ENCODE results near the gene ASCC2. TPM values are rescaled to one million over a fixed set of nuclear protein-coding genes. Genes with fewer than 3 reads are reported as not detected.

The ASCC2 gene
- total RNA-seq, 2 donors from 2014 or later: 102 to 124 TPM

- Mint-ChIP-seq H3K36me3 (peaks cover 33% of the 10 kb centered on the region), H3K9me3 (no peaks in the 10 kb centered on the region), H3K27me3 (no peaks in the 10 kb centered on the region), H3K4me1 (ENCODE audit: low read depth in 2 of 2) (peaks cover 24 to 25% of the 10 kb centered on the region in 2 donors), H3K4me3 (peak overlapping the region; percentile 42), H3K27ac (peak overlapping the region; percentile 69 to 93)
- DNase-seq (ENCODE audit: low spot score) (no peak), ATAC-seq (no peak)
Observed at GRCh38 chr22:29820961-29821290, 17.1 kb downstream of the ASCC2 start.

DNA sequence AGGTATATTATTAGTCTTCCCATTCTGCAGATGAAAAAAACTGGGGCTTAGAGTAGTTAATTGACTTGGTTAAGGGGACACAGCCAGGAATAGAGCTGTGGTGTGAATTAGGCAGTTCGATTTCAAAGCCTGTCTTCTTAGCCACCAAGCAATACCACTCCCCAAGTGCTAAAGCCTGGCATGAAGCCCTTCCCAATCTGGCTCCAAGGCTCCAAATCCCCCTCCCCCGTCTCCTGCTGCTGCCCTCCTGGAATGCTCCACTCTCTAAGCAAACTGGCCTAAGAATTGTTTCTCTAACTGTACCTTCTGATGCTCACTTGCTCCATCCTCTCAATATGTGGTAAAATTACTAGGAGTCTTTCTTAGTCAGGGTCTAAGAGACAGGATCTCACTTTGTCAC is 18.6 kb downstream of the ASCC2 start:
- ATAC-seq (no peak), DNase-seq (ENCODE audit: low spot score) (no peak)
- no peaks in the 10 kb centered on the region for H3K27me3 Mint-ChIP-seq
- H3K4me1 Mint-ChIP-seq (ENCODE audit: low read depth in 2 of 2): peaks cover 15 to 17% of the 10 kb centered on the region in 2 donors
- H3K4me3 Mint-ChIP-seq: no peak overlapping the region
- peak overlapping the region in 1 of 2 donors; percentile 93 for H3K27ac Mint-ChIP-seq
- no peaks in the 10 kb centered on the region for H3K9me3 Mint-ChIP-seq
- H3K36me3 Mint-ChIP-seq: peaks cover 27% of the 10 kb centered on the region

GRCh38 chr22:29817724-29818123 is 20.4 kb downstream of the ASCC2 start:
- Mint-ChIP-seq H3K9me3 (no peaks in the 10 kb centered on the region), H3K4me3 (no peak overlapping the region), H3K27ac (peak overlapping the region; percentile 35 to 67), H3K27me3 (no peaks in the 10 kb centered on the region), H3K36me3 (peaks cover 24% of the 10 kb centered on the region), H3K4me1 (ENCODE audit: low read depth in 2 of 2) (peaks cover 15 to 17% of the 10 kb centered on the region in 2 donors)
- ATAC-seq (no peak), DNase-seq (ENCODE audit: low spot score) (no peak)

- ATAC-seq (no peak), DNase-seq (ENCODE audit: low spot score) (no peak)
- Mint-ChIP-seq H3K4me3 (no peak overlapping the region), H3K36me3 (peaks cover 25% of the 10 kb centered on the region), H3K27ac (peak overlapping the region; percentile 35 to 67), H3K9me3 (no peaks in the 10 kb centered on the region), H3K4me1 (ENCODE audit: low read depth in 2 of 2) (peaks cover 11 to 13% of the 10 kb centered on the region in 2 donors), H3K27me3 (no peaks in the 10 kb centered on the region)
Observed at GRCh38 chr22:29816980-29817379, 21.1 kb downstream of the ASCC2 start.

- ATAC-seq: no peak
- no peak for DNase-seq (ENCODE audit: low spot score)
- Mint-ChIP-seq H3K27me3 (no peaks in the 10 kb centered on the region), H3K4me1 (ENCODE audit: low read depth in 2 of 2) (peaks cover 7 to 11% of the 10 kb centered on the region in 2 donors), H3K4me3 (no peak overlapping the region), H3K36me3 (peaks cover 27% of the 10 kb centered on the region), H3K9me3 (no peaks in the 10 kb centered on the region), H3K27ac (no peak overlapping the region)
Observed at GRCh38 chr22:29816539-29816938, 21.5 kb downstream of the ASCC2 start.

DNA sequence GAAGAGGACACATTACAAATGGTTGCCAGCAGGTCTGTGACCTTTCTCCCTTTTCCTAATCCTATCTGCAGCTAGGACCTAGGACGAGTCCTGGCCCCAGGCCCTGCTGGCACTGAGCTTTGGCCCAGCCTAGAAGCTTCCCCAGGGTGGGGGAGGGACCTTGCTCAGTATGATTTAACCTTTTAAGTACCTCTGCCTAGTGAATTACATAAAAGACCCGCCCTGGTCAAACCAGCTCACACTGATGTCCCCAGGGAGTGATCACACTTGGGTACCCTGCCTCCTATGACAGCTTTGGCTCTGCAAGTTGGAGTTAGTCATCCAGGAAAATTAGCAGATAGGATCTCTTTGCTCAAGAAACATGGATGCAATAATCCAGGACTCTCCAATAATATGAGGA is 21.9 kb downstream of the ASCC2 start:
- ATAC-seq (no peak), DNase-seq (ENCODE audit: low spot score) (no peak)
- peaks cover 3 to 7% of the 10 kb centered on the region in 2 donors for H3K4me1 Mint-ChIP-seq (ENCODE audit: low read depth in 2 of 2)
- H3K27ac Mint-ChIP-seq: peak overlapping the region in 1 of 2 donors; percentile 47
- H3K9me3 Mint-ChIP-seq: no peaks in the 10 kb centered on the region
- H3K4me3 Mint-ChIP-seq: no peak overlapping the region
- peaks cover 27% of the 10 kb centered on the region for H3K36me3 Mint-ChIP-seq
- H3K27me3 Mint-ChIP-seq: no peaks in the 10 kb centered on the region

GRCh38 chr22:29815580-29815979 is 22.5 kb downstream of the ASCC2 start:
- Mint-ChIP-seq H3K36me3 (peaks cover 27% of the 10 kb centered on the region), H3K27me3 (no peaks in the 10 kb centered on the region), H3K27ac (peak overlapping the region in 1 of 2 donors; percentile 47), H3K4me3 (no peak overlapping the region), H3K9me3 (no peaks in the 10 kb centered on the region), H3K4me1 (ENCODE audit: low read depth in 2 of 2) (peaks cover 0 to 4% of the 10 kb centered on the region in 2 donors)
- ATAC-seq: no peak
- no peak for DNase-seq (ENCODE audit: low spot score)

- Mint-ChIP-seq H3K9me3 (no peaks in the 10 kb centered on the region), H3K36me3 (peaks cover 33% of the 10 kb centered on the region), H3K27me3 (no peaks in the 10 kb centered on the region), H3K27ac (no peak overlapping the region), H3K4me3 (no peak overlapping the region), H3K4me1 (ENCODE audit: low read depth in 2 of 2) (peaks cover 0 to 3% of the 10 kb centered on the region in 2 donors)
- DNase-seq (ENCODE audit: low spot score) (no peak), ATAC-seq (no peak)
Observed at GRCh38 chr22:29814003-29814402, 24.1 kb downstream of the ASCC2 start.

DNA sequence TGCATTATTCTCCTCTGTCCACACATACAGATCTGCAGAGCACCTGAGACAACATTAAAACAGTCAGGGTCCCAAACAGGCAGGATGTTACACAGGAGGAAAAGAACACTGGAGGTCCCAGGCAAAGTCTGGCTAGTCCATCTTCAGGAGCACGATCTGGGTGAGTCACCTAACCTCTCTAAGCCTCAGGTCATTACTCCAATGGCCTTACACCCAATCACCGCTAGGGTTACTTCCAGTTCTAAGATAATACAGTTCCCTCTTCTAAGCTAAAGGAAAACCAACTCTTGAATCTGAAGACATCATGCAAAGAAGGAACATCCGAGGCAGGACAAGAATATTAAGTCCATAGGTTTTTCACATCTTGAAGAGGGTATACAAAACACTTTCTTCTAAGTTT is 24.5 kb downstream of the ASCC2 start:
- no peak overlapping the region for H3K4me3 Mint-ChIP-seq
- H3K27ac Mint-ChIP-seq: no peak overlapping the region
- no peak for DNase-seq (ENCODE audit: low spot score)
- peaks cover 0 to 3% of the 10 kb centered on the region in 2 donors for H3K4me1 Mint-ChIP-seq (ENCODE audit: low read depth in 2 of 2)
- H3K27me3 Mint-ChIP-seq: no peaks in the 10 kb centered on the region
- no peaks in the 10 kb centered on the region for H3K9me3 Mint-ChIP-seq
- ATAC-seq: no peak
- peaks cover 33% of the 10 kb centered on the region for H3K36me3 Mint-ChIP-seq

DNA sequence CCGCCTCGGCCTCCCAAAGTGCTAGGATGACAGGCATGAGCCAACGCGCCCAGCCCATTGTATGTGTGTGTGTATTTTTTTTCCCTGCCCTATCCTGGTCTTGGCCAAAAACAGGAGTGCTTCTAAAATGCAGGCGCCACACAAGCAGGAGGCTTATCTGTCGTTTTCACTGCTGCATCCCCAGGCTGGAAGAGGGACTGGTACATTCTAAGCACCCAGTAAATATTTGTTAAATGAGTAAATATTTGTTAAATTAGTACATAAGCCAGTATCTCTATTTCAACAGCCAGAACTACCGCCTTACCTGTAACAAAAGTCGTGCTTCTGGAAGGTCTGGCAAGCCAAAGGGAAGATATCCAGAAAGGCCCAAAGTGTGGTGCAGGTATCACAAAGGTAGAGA is 24.9 kb downstream of the ASCC2 start:
- no peak overlapping the region for H3K27ac Mint-ChIP-seq
- peaks cover 0 to 3% of the 10 kb centered on the region in 2 donors for H3K4me1 Mint-ChIP-seq (ENCODE audit: low read depth in 2 of 2)
- H3K27me3 Mint-ChIP-seq: no peaks in the 10 kb centered on the region
- peaks cover 33% of the 10 kb centered on the region for H3K36me3 Mint-ChIP-seq
- DNase-seq (ENCODE audit: low spot score) (no peak), ATAC-seq (no peak)
- no peak overlapping the region for H3K4me3 Mint-ChIP-seq
- H3K9me3 Mint-ChIP-seq: no peaks in the 10 kb centered on the region

- H3K27ac Mint-ChIP-seq: peak overlapping the region in 1 of 2 donors; percentile 53
- H3K36me3 Mint-ChIP-seq: peaks cover 36% of the 10 kb centered on the region
- no peak overlapping the region for H3K4me3 Mint-ChIP-seq
- peaks cover 0 to 3% of the 10 kb centered on the region in 2 donors for H3K4me1 Mint-ChIP-seq (ENCODE audit: low read depth in 2 of 2)
- no peaks in the 10 kb centered on the region for H3K9me3 Mint-ChIP-seq
- DNase-seq (ENCODE audit: low spot score) (no peak), ATAC-seq (no peak)
- no peaks in the 10 kb centered on the region for H3K27me3 Mint-ChIP-seq
Observed at GRCh38 chr22:29811377-29811776, 26.7 kb downstream of the ASCC2 start.

GRCh38 chr22:29810216-29810615 is 27.9 kb downstream of the ASCC2 start:
- Mint-ChIP-seq H3K36me3 (peaks cover 37% of the 10 kb centered on the region), H3K4me1 (ENCODE audit: low read depth in 2 of 2) (peaks cover 0 to 8% of the 10 kb centered on the region in 2 donors)
- ATAC-seq: no peak

GRCh38 chr22:29806196-29806595 is 31.9 kb downstream of the ASCC2 start:
- peaks cover 24% of the 10 kb centered on the region for H3K36me3 Mint-ChIP-seq
- H3K4me1 Mint-ChIP-seq (ENCODE audit: low read depth in 2 of 2): peaks cover 0 to 8% of the 10 kb centered on the region in 2 donors
- no peak for DNase-seq (ENCODE audit: low spot score)
- ATAC-seq: no peak
- H3K27ac Mint-ChIP-seq: peak overlapping the region in 1 of 2 donors; percentile 74
- H3K9me3 Mint-ChIP-seq: no peaks in the 10 kb centered on the region
- no peak overlapping the region for H3K4me3 Mint-ChIP-seq
- H3K27me3 Mint-ChIP-seq: no peaks in the 10 kb centered on the region

More at GRCh38 chr22:29810216-29810615, 27.9 kb downstream of the ASCC2 start:
- H3K27me3 Mint-ChIP-seq: no peaks in the 10 kb centered on the region
- no peaks in the 10 kb centered on the region for H3K9me3 Mint-ChIP-seq
- DNase-seq (ENCODE audit: low spot score): no peak
- peak overlapping the region in 1 of 2 donors; percentile 22 for H3K27ac Mint-ChIP-seq
- H3K4me3 Mint-ChIP-seq: no peak overlapping the region

DNA sequence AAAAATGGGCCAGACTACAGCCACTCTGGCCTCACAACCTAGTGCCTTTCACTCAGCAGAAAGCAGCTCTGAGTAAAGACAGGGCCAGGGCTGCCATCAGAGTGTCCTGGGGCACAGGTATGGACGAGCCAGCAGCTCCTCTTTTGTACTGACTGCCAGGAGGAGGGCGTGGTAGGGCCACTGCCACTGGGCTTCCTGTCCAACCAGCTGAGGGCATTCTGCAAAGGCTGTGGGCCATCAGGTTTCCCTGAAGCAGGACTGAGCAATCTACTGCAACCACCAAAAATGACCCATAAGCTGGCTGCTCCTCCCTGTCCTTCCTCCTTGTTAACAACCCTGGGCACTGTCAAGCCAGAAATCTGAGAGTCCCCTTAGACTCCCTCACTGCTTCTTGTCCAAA is 33.1 kb downstream of the ASCC2 start:
- DNase-seq (ENCODE audit: low spot score) (no peak), ATAC-seq (no peak)
- no peaks in the 10 kb centered on the region for H3K9me3 Mint-ChIP-seq
- H3K27me3 Mint-ChIP-seq: no peaks in the 10 kb centered on the region
- H3K4me3 Mint-ChIP-seq: no peak overlapping the region
- no peak overlapping the region for H3K27ac Mint-ChIP-seq
- peaks cover 25% of the 10 kb centered on the region for H3K36me3 Mint-ChIP-seq
- peaks cover 0 to 6% of the 10 kb centered on the region in 2 donors for H3K4me1 Mint-ChIP-seq (ENCODE audit: low read depth in 2 of 2)

DNA sequence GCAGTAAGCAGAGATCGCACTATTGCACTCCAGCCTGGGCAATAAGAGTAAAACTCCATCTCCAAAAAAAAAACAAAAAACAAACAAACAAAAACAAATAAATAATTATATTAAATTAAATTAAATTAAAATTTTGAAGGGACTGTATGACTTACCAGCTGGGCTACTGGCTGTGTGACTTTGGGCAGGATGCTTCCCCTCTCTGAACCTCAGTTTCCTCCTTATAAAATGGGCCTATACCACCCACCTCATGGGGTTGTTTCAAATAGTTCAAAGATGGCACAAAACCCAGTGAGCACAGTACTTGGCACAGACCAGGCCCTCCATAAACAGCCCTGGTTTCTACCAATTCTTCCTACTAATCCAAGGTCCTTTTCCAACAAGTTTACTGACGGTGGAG is 34.9 kb downstream of the ASCC2 start:
- Mint-ChIP-seq H3K27me3 (no peaks in the 10 kb centered on the region), H3K27ac (no peak overlapping the region), H3K36me3 (peaks cover 23% of the 10 kb centered on the region), H3K4me3 (no peak overlapping the region), H3K9me3 (no peaks in the 10 kb centered on the region), H3K4me1 (ENCODE audit: low read depth in 2 of 2) (peaks cover 0 to 9% of the 10 kb centered on the region in 2 donors)
- no peak for DNase-seq (ENCODE audit: low spot score)
- no peak for ATAC-seq
